HEK293 (cell line): ENCODE results near the gene CDH18.

ENCODE experiments used
- CTCF ChIA-PET: fragments of 350-600 bp; formaldehyde crosslinking; extraction: SDS; loops from one replicate; lab custom pipeline; 2021; ENCODE audit warnings: antibody characterized with exemption; lab: Yijun Ruan, JAX
- POLR2A ChIA-PET: fragments of 300-600 bp; formaldehyde crosslinking; extraction: SDS; loops from one replicate; lab custom pipeline; 2020; ENCODE audit warnings: antibody characterized with exemption, inconsistent platforms; lab: Yijun Ruan, JAX
- H3K27ac ChIP-seq: fragments of 200-500 bp; sonication (Bioruptor generic); 2 replicates; pipeline ENCODE4 v1.5.1; 2014; ENCODE audit warnings: low read depth, low read length, control low read depth, inconsistent platforms; ENCODE audit errors: extremely low read depth
- H3K36me3 ChIP-seq, 2 experiments: fragments of 200-500 bp in 1 of 2; sonication (Bioruptor generic) in 1 of 2; 1 replicate in 1 of 2; 2 replicates in 1 of 2; pipeline ENCODE4 v1.5.1; 2014 to 2017; ENCODE audit warnings: inconsistent platforms in 2 of 2, low read length in 2 of 2; ENCODE audit not compliant: control insufficient read depth in 2 of 2, insufficient read depth in 1 of 2
- H3K4me1 ChIP-seq: fragments of 200-500 bp; sonication (Bioruptor generic); 2 replicates; pipeline ENCODE4 v1.5.1; 2014; ENCODE audit warnings: mild to moderate bottlenecking, low read length, inconsistent platforms; ENCODE audit not compliant: control insufficient read depth, insufficient read depth
- H3K4me3 ChIP-seq: 2 replicates; pipeline ENCODE4 v1.5.1; 2011; ENCODE audit warnings: low read depth, mild to moderate bottlenecking, control low read depth, low read length, moderate library complexity
- H3K9me3 ChIP-seq: fragments of 200-500 bp; sonication (Bioruptor generic); 2 replicates; pipeline ENCODE4 v1.5.1; 2014; ENCODE audit warnings: low read depth, low read length, inconsistent platforms; ENCODE audit not compliant: control insufficient read depth, insufficient read depth
- CTCF ChIP-seq: fragments of 450-650 bp; formaldehyde crosslinking; IDR thresholded peaks from 2 replicates; pipeline ENCODE4 v1.5.1; 2016; ENCODE audit warnings: missing biosample characterization, missing genetic modification characterization
- ELK4 ChIP-seq: IDR thresholded peaks from 2 replicates; pipeline ENCODE4 v1.6.1; 2011; ENCODE audit warnings: mild to moderate bottlenecking, low read depth, low read length, borderline replicate concordance
- GLIS2 ChIP-seq: fragments of 450-650 bp; formaldehyde crosslinking; IDR thresholded peaks from 2 replicates; pipeline ENCODE4 v1.5.1; 2016; ENCODE audit warnings: missing biosample characterization, missing genetic modification characterization
- PRDM4 ChIP-seq: fragments of 450-650 bp; formaldehyde crosslinking; IDR thresholded peaks from 2 replicates; pipeline ENCODE4 v1.5.1; 2017; ENCODE audit warnings: missing biosample characterization, missing genetic modification characterization
- SCRT2 ChIP-seq: fragments of 450-650 bp; formaldehyde crosslinking; IDR thresholded peaks from 2 replicates; pipeline ENCODE4 v1.5.1; 2016; ENCODE audit warnings: missing biosample characterization, missing genetic modification characterization
- TCF7L2 ChIP-seq: IDR thresholded peaks from 2 replicates; pipeline ENCODE4 v1.6.1; 2011; ENCODE audit warnings: low read depth, mild to moderate bottlenecking, inconsistent platforms, low read length, moderate library complexity, borderline replicate concordance
- ZBTB1 ChIP-seq: fragments of 450-650 bp; formaldehyde crosslinking; IDR thresholded peaks from 2 replicates; pipeline ENCODE4 v1.5.1; 2016; ENCODE audit warnings: missing biosample characterization, missing genetic modification characterization
- ZEB2 ChIP-seq: fragments of 450-650 bp; formaldehyde crosslinking; IDR thresholded peaks from 2 replicates; pipeline ENCODE4 v1.5.1; 2016; ENCODE audit warnings: missing biosample characterization, missing genetic modification characterization
- ZFP3 ChIP-seq: fragments of 450-650 bp; formaldehyde crosslinking; IDR thresholded peaks from 2 replicates; pipeline ENCODE4 v1.5.1; 2016; ENCODE audit warnings: low read depth, missing biosample characterization, missing genetic modification characterization
- ZNF114 ChIP-seq: fragments of 450-650 bp; formaldehyde crosslinking; IDR thresholded peaks from 2 replicates; pipeline ENCODE4 v1.5.0; 2017; ENCODE audit warnings: missing biosample characterization, missing genetic modification characterization
- ZNF16 ChIP-seq: fragments of 450-650 bp; formaldehyde crosslinking; IDR thresholded peaks from 2 replicates; pipeline ENCODE4 v1.5.1; 2016; ENCODE audit warnings: low read depth, missing biosample characterization, missing genetic modification characterization
- ZNF184 ChIP-seq: fragments of 450-650 bp; IDR thresholded peaks from 2 replicates; pipeline ENCODE4 v1.5.1; 2018; ENCODE audit warnings: missing biosample characterization, mild to moderate bottlenecking, missing genetic modification characterization
- ZNF335 ChIP-seq: fragments of 450-650 bp; formaldehyde crosslinking; conservative IDR thresholded peaks from 2 replicates; pipeline ENCODE4 v1.5.1; 2016; ENCODE audit warnings: missing biosample characterization, missing genetic modification characterization
- ZNF37A ChIP-seq: fragments of 450-650 bp; IDR thresholded peaks from 2 replicates; pipeline ENCODE4 v1.5.1; 2018; ENCODE audit warnings: missing biosample characterization, missing genetic modification characterization
- ZNF514 ChIP-seq: fragments of 450-650 bp; formaldehyde crosslinking; IDR thresholded peaks from 2 replicates; pipeline ENCODE4 v1.5.1; 2016; ENCODE audit warnings: missing biosample characterization, missing genetic modification characterization
- ZNF571 ChIP-seq: fragments of 450-650 bp; formaldehyde crosslinking; IDR thresholded peaks from 2 replicates; pipeline ENCODE4 v1.5.0; 2017; ENCODE audit warnings: missing biosample characterization, missing genetic modification characterization
- ZNF621 ChIP-seq: fragments of 450-650 bp; formaldehyde crosslinking; IDR thresholded peaks from 2 replicates; pipeline ENCODE4 v1.5.1; 2017; ENCODE audit warnings: missing biosample characterization, missing genetic modification characterization
- ZNF654 ChIP-seq: fragments of 450-650 bp; formaldehyde crosslinking; IDR thresholded peaks from 2 replicates; pipeline ENCODE4 v1.5.1; 2016; ENCODE audit warnings: low read depth, missing biosample characterization, missing genetic modification characterization
- ZNF76 ChIP-seq: fragments of 450-650 bp; formaldehyde crosslinking; IDR thresholded peaks from 2 replicates; pipeline ENCODE4; 2016; ENCODE audit warnings: low read depth, missing biosample characterization, missing genetic modification characterization, borderline replicate concordance
- ZNF843 ChIP-seq: fragments of 450-650 bp; formaldehyde crosslinking; IDR thresholded peaks from 2 replicates; pipeline ENCODE4 v1.5.1; 2016; ENCODE audit warnings: missing biosample characterization, missing genetic modification characterization
- TF ChIP-seq, protein P1 (sequence below): fragments of 450-650 bp; formaldehyde crosslinking; IDR thresholded peaks from 2 replicates; pipeline ENCODE4 v1.5.1; 2016; ENCODE audit warnings: missing biosample characterization, missing genetic modification characterization
- TF ChIP-seq, protein P2 (sequence below): fragments of 450-650 bp; formaldehyde crosslinking; IDR thresholded peaks from 2 replicates; pipeline ENCODE4 v1.5.1; 2016; ENCODE audit warnings: missing biosample characterization, missing genetic modification characterization

CDH18 gene

GRCh38 chr5:19923742-19924141, 64.3 kb downstream of the CDH18 start (continued):
- TF ChIP-seq ELK4 (no peak), ZBTB1 (tag by site-specific recombination) (no peak), ZNF184 (tag by site-specific recombination) (no peak), ZNF571 (tag by site-specific recombination) (no peak), SCRT2 (tag by site-specific recombination) (no peak)

DNA sequence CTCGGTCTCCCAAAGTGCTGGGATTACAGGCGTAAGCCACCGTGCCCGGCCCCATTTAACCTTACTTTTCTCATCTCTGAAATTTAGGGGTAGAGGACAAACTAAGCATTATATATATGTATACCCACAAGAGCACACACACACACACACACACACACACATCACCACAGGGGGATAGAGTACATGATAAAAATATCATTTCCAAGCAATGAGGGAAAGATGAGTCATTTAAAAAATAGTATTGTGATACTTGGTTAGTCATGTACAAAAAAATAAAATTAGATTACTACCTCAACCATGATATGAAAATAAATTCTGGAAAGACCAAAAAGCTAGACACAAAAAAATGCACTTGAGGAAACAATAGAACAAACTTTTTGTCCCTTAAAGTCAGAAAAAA, 67.2 kb downstream of the CDH18 start:
- Histone ChIP-seq H3K4me1 (no peaks in the 10 kb centered on the region), H3K36me3 (no peaks in the 10 kb centered on the region), H3K4me3 (no peak overlapping the region), H3K9me3 (no peaks in the 10 kb centered on the region), H3K27ac (no peak overlapping the region)
- ChIA-PET POLR2A (no interaction called here), CTCF (no interaction called here)
- no peak for TF ChIP-seq GLIS2 (tag by site-specific recombination)
- no peak for TF ChIP-seq ZNF37A (tag by site-specific recombination)
- TF ChIP-seq ZEB2 (tag by site-specific recombination) = no peak
- no peak for TF ChIP-seq ZNF621 (tag by site-specific recombination)
- TF ChIP-seq ZNF654 = no peak

DNA sequence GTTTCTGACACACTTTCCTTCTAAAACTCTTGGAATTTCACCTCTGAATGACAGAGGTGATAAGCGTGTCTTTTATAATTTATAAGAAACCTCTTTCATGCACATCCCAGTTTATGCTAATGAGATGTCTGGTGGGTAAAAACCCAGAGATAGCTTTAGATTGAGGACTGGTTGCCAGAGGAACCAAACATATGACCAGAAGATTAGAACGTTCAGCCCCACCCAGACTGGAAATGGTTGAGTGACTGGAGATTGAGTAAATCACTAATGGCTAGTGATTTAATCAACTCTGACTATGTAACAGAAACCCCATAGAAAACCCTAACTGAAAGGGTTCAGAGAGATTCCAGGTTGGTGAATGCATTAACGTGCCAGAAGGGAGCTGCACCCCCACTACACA, 69.2 kb downstream of the CDH18 start:
- ChIA-PET CTCF (interaction anchor here (0.8 kb wide), 1 partner anchor 257 kb away, joined by 3 read pairs; no protein-coding TSS in a partner anchor), POLR2A (no interaction called here)
- TF ChIP-seq ZFP3 (tag by site-specific recombination) (no peak), ZNF114 (tag by site-specific recombination) (no peak), TCF7L2 (no peak), PRDM4 (tag by site-specific recombination) (no peak), CTCF (tag by site-specific recombination) (no peak), ZNF16 (tag by site-specific recombination) (no peak), ZNF514 (tag by site-specific recombination) (no peak), ZNF76 (tag by site-specific recombination) (no peak), ZNF843 (no peak), ZNF335 (tag by site-specific recombination) (no peak)
- TF ChIP-seq, protein P1, sequence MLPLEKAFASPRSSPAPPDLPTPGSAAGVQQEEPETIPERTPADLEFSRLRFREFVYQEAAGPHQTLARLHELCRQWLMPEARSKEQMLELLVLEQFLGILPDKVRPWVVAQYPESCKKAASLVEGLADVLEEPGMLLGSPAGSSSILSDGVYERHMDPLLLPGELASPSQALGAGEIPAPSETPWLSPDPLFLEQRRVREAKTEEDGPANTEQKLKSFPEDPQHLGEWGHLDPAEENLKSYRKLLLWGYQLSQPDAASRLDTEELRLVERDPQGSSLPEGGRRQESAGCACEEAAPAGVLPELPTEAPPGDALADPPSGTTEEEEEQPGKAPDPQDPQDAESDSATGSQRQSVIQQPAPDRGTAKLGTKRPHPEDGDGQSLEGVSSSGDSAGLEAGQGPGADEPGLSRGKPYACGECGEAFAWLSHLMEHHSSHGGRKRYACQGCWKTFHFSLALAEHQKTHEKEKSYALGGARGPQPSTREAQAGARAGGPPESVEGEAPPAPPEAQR (tag by site-specific recombination) = no peak
- TF ChIP-seq, protein P2, sequence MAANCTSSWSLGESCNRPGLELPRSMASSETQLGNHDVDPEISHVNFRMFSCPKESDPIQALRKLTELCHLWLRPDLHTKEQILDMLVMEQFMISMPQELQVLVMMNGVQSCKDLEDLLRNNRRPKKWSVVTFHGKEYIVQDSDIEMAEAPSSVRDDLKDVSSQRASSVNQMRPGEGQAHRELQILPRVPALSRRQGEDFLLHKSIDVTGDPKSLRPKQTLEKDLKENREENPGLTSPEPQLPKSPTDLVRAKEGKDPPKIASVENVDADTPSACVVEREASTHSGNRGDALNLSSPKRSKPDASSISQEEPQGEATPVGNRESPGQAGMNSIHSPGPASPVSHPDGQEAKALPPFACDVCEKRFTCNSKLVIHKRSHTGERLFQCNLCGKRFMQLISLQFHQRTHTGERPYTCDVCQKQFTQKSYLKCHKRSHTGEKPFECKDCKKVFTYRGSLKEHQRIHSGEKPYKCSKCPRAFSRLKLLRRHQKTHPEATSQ (tag by site-specific recombination) = no peak
- no peaks in the 10 kb centered on the region for H3K9me3 ChIP-seq
- H3K4me1 ChIP-seq = no peaks in the 10 kb centered on the region
- H3K36me3 ChIP-seq = no peaks in the 10 kb centered on the region
- H3K27ac ChIP-seq = no peak overlapping the region
- H3K4me3 ChIP-seq = no peak overlapping the region
